Embryonic facial prominence (tissue), 1 donor: ENCODE data around the gene IGSF3.

Experiments
- DNase-seq: peaks from one replicate; pipeline ENCODE4 v3.0.0-alpha.2; 2016; ENCODE audit errors: extremely low spot score

The IGSF3 gene

DNA sequence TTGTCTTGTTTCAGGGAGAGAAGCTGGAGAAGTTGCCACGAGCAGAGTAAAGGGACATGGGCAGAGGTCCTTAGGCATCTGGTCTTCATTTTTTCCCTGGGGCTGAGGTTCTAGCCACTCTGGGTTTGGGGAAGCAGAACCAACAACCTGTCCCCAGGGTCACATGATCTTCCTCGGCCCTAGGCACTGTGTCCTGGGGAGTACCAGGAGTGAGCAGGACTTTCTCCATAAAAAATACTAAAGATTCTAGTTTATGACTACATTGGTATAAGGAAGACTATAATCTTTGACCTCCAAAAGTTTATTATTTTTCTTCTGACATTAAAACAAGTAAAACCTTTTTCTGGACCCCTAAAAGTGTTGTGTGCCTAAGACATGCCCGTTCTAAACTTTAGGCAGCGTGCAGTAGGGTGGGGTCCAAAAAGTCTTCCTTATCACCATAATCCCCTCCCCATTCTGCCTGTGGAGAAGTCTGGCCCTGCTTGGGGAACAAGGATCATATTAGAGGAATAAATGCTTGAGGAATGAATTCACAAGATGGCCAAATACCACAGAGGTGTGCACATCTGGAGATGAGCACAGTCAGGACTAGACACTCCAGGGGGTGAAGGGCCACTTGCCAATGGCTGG is 19.3 kb upstream of the IGSF3 start:
- DNase-seq = no peak

GRCh38 chr1:116686175-116686574 is 18.6 kb upstream of the IGSF3 start:
- DNase-seq = no peak

GRCh38 chr1:116684575-116684974 is 17.0 kb upstream of the IGSF3 start:
- DNase-seq = no peak

- no peak for DNase-seq
Measured at GRCh38 chr1:116682641-116683221, 15.2 kb upstream of the IGSF3 start.

DNA sequence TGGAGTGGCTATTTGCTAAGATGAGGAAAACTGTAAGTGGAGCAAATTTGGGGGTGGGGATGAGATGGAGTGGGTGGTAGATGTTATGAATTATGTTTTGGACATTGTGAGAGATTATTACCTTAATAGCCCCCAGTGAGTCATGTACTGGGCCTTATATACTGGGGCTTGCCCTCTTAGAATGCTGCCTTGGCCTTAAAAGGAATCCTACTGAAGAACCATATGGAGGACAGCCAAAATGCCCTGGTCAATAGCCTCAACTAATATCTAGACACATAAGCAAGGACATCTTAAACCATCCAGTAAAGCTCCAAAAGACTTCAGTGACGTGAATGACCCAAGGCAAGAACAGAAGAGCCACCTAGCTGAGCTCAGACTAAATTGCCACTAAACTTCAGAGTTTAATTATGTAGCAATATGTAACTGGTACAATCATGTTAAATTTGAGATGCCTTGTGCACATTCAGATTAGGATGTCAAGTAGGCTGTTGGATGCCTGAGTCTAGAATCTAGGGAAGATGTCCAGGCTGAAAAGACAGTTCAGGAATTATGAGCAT is 13.9 kb upstream of the IGSF3 start:
- no peak for DNase-seq

- DNase-seq = no peak
Measured at GRCh38 chr1:116680752-116681151, 13.2 kb upstream of the IGSF3 start.

- DNase-seq = no peak
Measured at GRCh38 chr1:116679828-116680628, 12.5 kb upstream of the IGSF3 start.

DNA sequence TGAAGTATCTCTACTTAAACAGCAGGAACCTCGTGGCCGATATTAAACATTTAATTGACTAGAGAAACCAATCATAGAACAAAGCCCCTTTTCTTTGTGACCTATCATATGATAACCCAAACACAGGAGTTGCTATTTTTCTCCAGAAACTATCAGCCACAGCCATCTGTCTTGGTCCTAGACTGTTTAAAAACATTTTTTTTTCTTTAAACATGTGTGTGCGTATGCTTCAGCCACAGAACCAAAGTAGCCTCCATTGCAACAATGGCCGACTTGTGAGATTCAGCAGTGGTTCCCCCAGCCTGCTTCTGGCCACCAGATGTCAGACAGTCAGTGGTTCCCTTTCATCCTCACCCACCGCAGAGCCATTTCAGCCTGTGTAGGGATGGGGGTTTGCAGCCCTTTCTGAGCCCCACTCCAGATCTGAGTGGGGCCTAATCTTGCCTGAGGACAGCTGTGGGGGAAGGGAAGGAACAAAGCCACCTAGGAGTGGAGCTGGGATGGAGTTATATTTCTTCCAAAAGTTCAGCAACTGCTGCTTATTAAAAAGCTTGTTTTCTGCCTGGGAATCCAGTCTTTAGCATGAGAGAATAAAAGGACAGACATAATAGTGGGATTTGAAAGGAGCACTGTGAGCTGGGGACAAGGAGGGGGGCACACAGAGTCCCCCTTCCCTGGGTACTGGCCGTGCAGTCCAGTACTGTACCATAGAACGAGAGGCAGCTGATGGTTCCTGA is 11.7 kb upstream of the IGSF3 start:
- peak; percentile 25 for DNase-seq

DNA sequence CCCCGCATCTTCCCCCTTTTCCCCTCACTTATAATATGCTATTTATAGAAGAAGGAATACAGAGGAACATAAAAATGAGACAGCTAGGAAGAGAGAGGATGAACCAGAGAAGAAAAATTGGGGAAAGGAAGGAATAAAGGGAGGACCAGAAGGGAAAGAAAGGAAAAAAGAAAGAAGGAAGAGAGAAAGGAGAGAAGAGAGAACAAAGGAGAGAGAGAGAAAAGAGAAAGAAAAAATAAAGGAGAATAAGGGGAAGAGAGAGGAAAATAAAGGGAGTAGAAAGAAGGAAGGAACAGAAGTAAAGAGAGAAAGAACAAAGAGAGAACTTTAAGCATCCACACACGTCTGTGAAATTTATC is 11.2 kb upstream of the IGSF3 start:
- DNase-seq = no peak

GRCh38 chr1:116677474-116678062 is 10.0 kb upstream of the IGSF3 start:
- no peak for DNase-seq

- DNase-seq = no peak
Measured at GRCh38 chr1:116676291-116676690, 8.8 kb upstream of the IGSF3 start.

GRCh38 chr1:116674751-116675150 is 7.2 kb upstream of the IGSF3 start:
- no peak for DNase-seq

DNA sequence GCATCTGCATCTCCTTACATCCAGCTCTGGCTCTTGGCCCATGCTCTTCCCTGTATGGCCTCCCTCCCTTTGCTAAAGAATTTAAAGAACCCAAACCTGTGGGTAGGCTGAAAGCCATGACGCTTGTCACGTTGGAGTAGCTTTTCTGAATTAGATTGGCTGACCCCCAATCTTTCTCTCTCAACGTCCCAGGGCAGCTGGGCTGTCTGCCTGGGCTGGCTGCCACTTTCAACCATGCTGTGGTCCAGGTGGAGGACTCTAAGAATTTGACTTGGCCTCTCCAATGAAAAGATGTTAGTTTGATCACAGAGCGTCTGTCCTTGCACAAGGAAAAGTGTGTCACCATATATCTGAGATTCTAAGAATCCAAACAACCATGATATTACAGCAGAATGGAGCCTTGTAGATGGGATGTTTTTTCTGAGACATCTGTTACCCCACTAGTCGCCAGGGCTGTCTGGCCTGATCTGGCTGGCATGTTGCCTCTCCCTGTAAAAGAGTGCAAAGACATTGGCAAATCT is 6.5 kb upstream of the IGSF3 start:
- DNase-seq = peak; percentile 63

DNA sequence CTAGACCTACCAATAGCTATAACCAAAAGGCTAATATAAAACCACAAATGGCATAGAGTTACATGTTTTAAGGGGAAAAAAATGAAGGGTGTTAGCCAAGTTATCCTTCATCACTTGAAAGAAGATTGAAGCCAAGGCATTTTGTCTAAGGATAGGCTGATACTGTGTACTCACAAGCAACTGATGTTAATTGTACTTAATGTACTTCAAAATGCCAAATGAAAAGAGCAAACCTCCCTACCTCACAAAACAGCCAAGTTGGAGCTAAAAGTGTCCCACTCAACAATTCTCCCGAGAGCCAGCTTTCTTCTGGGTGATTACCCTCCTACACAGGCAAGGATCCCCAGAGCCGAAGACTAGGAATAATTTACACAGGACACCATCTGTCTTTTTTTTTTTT is 4.4 kb upstream of the IGSF3 start:
- no peak for DNase-seq

- no peak for DNase-seq
Measured at GRCh38 chr1:116671072-116671760, 3.7 kb upstream of the IGSF3 start.

- DNase-seq = no peak
Measured at GRCh38 chr1:116668277-116668676, 744 bp upstream of the IGSF3 start.

GRCh38 chr1:116667078-116667574 is 407 bp downstream of the IGSF3 start:
- no peak for DNase-seq

DNA sequence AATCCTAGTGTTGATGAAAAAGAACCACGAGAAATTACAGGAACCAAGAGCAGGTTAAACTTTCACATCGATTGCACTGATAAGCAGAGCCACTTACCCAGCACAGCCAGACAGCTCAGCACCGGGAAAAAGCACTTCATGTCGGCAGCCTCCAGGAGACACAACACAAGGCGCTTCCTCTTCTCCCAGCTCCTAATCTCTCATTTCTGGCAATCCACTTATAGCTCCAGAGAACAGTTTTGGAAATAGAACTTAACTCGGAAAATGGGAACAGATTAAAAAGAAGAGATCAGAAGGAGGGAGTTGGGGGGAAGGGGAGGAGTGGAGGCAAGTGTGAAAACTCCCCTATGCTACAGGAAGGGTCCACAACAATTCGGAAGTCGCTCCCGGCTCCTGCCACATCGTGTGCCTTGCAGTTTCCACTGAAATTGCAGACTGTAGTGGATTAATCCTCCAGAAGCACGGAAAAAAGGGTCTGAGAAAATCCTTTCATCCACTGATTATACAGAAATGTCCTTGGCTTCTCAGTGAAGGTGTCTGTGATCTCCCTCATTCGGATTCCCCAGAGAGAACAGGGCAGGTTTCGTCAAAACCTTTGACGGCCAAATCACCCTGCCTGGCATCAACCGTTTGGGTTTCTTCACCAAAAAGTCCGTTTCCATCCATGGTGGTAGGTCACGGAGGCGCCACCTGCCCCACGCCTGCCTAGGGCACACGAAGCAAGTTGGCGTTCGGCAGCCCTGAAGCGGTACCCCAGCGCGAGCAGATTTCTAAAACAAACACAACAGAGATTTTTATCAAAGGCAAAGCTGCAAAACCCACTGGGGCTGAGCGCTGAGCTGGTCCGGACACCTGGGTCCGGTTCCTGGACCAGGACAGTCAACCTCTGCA is 1.1 kb downstream of the IGSF3 start:
- DNase-seq = no peak

DNA sequence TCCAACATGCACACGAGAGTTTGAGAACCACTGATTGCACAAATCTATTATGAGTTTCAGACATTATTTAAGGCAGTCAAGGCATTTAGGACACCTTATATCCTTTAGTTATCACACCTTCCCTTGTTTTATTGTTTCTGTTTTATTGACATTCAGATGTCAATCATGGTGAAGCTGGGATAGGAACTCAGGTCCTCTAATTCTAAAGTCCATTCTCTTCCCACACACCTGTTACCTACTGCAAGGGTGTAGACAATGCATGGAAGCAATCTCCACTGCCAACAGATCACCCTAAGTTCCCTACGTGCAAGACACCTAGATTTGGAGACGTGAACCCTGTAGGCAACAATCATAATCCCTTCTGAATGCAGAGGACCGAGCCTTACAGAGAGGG is 2.6 kb downstream of the IGSF3 start:
- DNase-seq = no peak
